HL-60 (cell line): ENCODE results near the gene FLNB.

Experiments
- DNase-seq, 2 experiments: peaks; one replicate each; pipeline ENCODE4 v3.0.0-alpha.2; 2010 to 2020; ENCODE audit warnings: low read depth in 1 of 2, low spot score in 1 of 2
- H3K27ac ChIP-seq: fragments of 250-450 bp; sonication (Bioruptor Pico); replicated peaks from 2 replicates; pipeline ENCODE4 v1.5.1; 2020; ENCODE audit warnings: mild to moderate bottlenecking, moderate library complexity
- H3K27me3 ChIP-seq: fragments of 250-450 bp; sonication (Bioruptor Pico); 2 replicates; pipeline ENCODE4 v1.5.1; 2021; ENCODE audit warnings: mild to moderate bottlenecking, moderate library complexity; ENCODE audit not compliant: insufficient read depth, poor library complexity, severe bottlenecking
- H3K4me3 ChIP-seq: replicated peaks from 2 replicates; pipeline ENCODE4 v1.5.1; 2011; ENCODE audit warnings: mild to moderate bottlenecking, control low read depth, low read length; ENCODE audit not compliant: insufficient read depth
- CTCF ChIP-seq: IDR thresholded peaks from one replicate; pipeline ENCODE4 v1.5.1; 2011; ENCODE audit warnings: low read length, control low read depth, inconsistent platforms; ENCODE audit not compliant: insufficient read depth
- GABPA ChIP-seq: IDR thresholded peaks from 2 replicates; pipeline ENCODE4 v1.6.1; 2012; ENCODE audit warnings: low read depth
- POLR2AphosphoS5 ChIP-seq: IDR thresholded peaks from 2 replicates; pipeline ENCODE4 v1.6.1; 2012; ENCODE audit warnings: low read depth
- REST ChIP-seq: IDR thresholded peaks from 2 replicates; pipeline ENCODE4 v1.6.1; 2012; ENCODE audit warnings: low read depth; ENCODE audit not compliant: insufficient replicate concordance
- SPI1 ChIP-seq: IDR thresholded peaks from 2 replicates; pipeline ENCODE4 v1.6.1; 2012; ENCODE audit warnings: low read depth, mild to moderate bottlenecking, borderline replicate concordance

Gene FLNB

GRCh38 chr3:58092521-58092920 lies 84.3 kb downstream of the FLNB start:
- no peak for TF ChIP-seq POLR2AphosphoS5
- TF ChIP-seq REST: no peak
- no peak for TF ChIP-seq CTCF
- TF ChIP-seq SPI1: no peak
- DNase-seq: no peak
- H3K27ac ChIP-seq: no peak overlapping the region
- H3K27me3 ChIP-seq: no peaks in the 10 kb centered on the region
- no peak overlapping the region for H3K4me3 ChIP-seq

GRCh38 chr3:58093574-58094195 lies 85.5 kb downstream of the FLNB start:
- Histone ChIP-seq H3K27ac (no peak overlapping the region), H3K27me3 (no peaks in the 10 kb centered on the region), H3K4me3 (no peak overlapping the region)
- no peak for DNase-seq
- TF ChIP-seq CTCF: no peak
- TF ChIP-seq SPI1: no peak
- no peak for TF ChIP-seq POLR2AphosphoS5

GRCh38 chr3:58094657-58095056 lies 86.4 kb downstream of the FLNB start:
- Histone ChIP-seq H3K27ac (no peak overlapping the region), H3K4me3 (no peak overlapping the region), H3K27me3 (no peaks in the 10 kb centered on the region)
- TF ChIP-seq GABPA (no peak), POLR2AphosphoS5 (no peak), CTCF (no peak)
- DNase-seq: no peak

GRCh38 chr3:58095603-58096138 lies 87.4 kb downstream of the FLNB start:
- Histone ChIP-seq H3K27me3 (no peaks in the 10 kb centered on the region), H3K4me3 (no peak overlapping the region), H3K27ac (no peak overlapping the region)
- no peak for DNase-seq
- no peak for TF ChIP-seq CTCF
- no peak for TF ChIP-seq GABPA
- no peak for TF ChIP-seq SPI1
- TF ChIP-seq POLR2AphosphoS5: no peak
- no peak for TF ChIP-seq REST
